Mesendoderm (in vitro differentiated cells): ENCODE measurements around the gene COL2A1.
A peak's percentile ranks its signal among the peaks of the same experiment; 100 is the strongest.

ENCODE experiments used
- DNase-seq: peaks from one replicate; pipeline ENCODE4 v3.0.0; 2013
- H2AK5ac ChIP-seq: 2 replicates; pipeline ENCODE4 v1.6.1; 2013; ENCODE audit warnings: low read length, inconsistent platforms
- H2BK120ac ChIP-seq: 2 replicates; pipeline ENCODE4 v1.6.1; 2013; ENCODE audit warnings: low read depth, mild to moderate bottlenecking, low read length, moderate library complexity, mixed read lengths
- H2BK15ac ChIP-seq: replicated peaks from 2 replicates; pipeline ENCODE4 v1.6.1; 2013; ENCODE audit warnings: low read depth, mild to moderate bottlenecking, moderate library complexity
- H2BK5ac ChIP-seq: 2 replicates; pipeline ENCODE4 v1.6.1; 2013; ENCODE audit warnings: low read length, inconsistent platforms
- H3K18ac ChIP-seq: 2 replicates; pipeline ENCODE4 v1.6.1; 2013; ENCODE audit warnings: mild to moderate bottlenecking, low read length, mixed read lengths
- H3K23ac ChIP-seq: one replicate; pipeline ENCODE4 v1.6.1; 2013; ENCODE audit warnings: low read length
- H3K27ac ChIP-seq: 2 replicates; pipeline ENCODE4 v1.5.1; 2013; ENCODE audit warnings: low read depth, mild to moderate bottlenecking, inconsistent platforms, low read length, moderate library complexity
- H3K27me3 ChIP-seq: 2 replicates; pipeline ENCODE4 v1.6.1; 2013; ENCODE audit warnings: low read length, control low read depth, mild to moderate bottlenecking, inconsistent platforms; ENCODE audit not compliant: insufficient read depth, poor library complexity
- H3K36me3 ChIP-seq: 2 replicates; pipeline ENCODE4 v1.6.1; 2013; ENCODE audit warnings: low read length, inconsistent platforms; ENCODE audit not compliant: control insufficient read depth, insufficient read depth
- H3K4ac ChIP-seq: one replicate; pipeline ENCODE4 v1.6.1; 2013; ENCODE audit warnings: low read depth, mild to moderate bottlenecking, low read length, moderate library complexity
- H3K4me1 ChIP-seq: 2 replicates; pipeline ENCODE4 v1.6.1; 2013; ENCODE audit warnings: low read depth, low read length, inconsistent platforms; ENCODE audit not compliant: control insufficient read depth
- H3K4me2 ChIP-seq: 2 replicates; pipeline ENCODE4 v1.6.1; 2013; ENCODE audit warnings: low read length
- H3K4me3 ChIP-seq: 2 replicates; pipeline ENCODE4 v1.5.1; 2013; ENCODE audit warnings: mild to moderate bottlenecking, low read length
- H3K56ac ChIP-seq: one replicate; pipeline ENCODE4 v1.6.1; 2013; ENCODE audit warnings: low read length
- H3K79me1 ChIP-seq: 2 replicates; pipeline ENCODE4 v1.6.1; 2013; ENCODE audit warnings: low read length, inconsistent platforms
- H3K79me2 ChIP-seq: 2 replicates; pipeline ENCODE4 v1.6.1; 2013; ENCODE audit warnings: mild to moderate bottlenecking, low read length; ENCODE audit not compliant: control insufficient read depth, insufficient read depth
- H3K9ac ChIP-seq: 2 replicates; pipeline ENCODE4 v1.6.1; 2013; ENCODE audit warnings: low read length, inconsistent platforms
- H4K5ac ChIP-seq: one replicate; pipeline ENCODE4 v1.6.1; 2013; ENCODE audit warnings: low read length
- H4K8ac ChIP-seq: one replicate; pipeline ENCODE4 v1.6.1; 2013; ENCODE audit warnings: low read depth, mild to moderate bottlenecking, control low read depth, low read length, moderate library complexity
- WGBS: extraction: QIAGEN DNeasy Blood & Tissue Kit; methylation state at CpG from one replicate; pipeline ENCODE4 v1.1.7; 2013; ENCODE audit warnings: low lambda C conversion rate, missing lambda C conversion rate; ENCODE audit not compliant: insufficient coverage; ENCODE audit errors: extremely low coverage; 5-methylcytosine and 5-hydroxymethylcytosine counted together

The COL2A1 gene

GRCh38 chr12:47949441-47950341 lies 54.6 kb downstream of the COL2A1 start:
- Histone ChIP-seq H4K5ac (no peak overlapping the region), H3K27me3 (no peaks in the 10 kb centered on the region), H3K36me3 (no peaks in the 10 kb centered on the region), H3K4me3 (no peak overlapping the region), H3K27ac (no peak overlapping the region), H3K56ac (no peak overlapping the region), H4K8ac (no peak overlapping the region), H3K9ac (no peak overlapping the region), H3K18ac (no peak overlapping the region), H2AK5ac (no peak overlapping the region), H2BK15ac (no peak overlapping the region), H2BK120ac (no peak overlapping the region), H3K79me1 (no peaks in the 10 kb centered on the region), H3K4ac (no peak overlapping the region), H3K23ac (no peak overlapping the region), H3K4me2 (no peak overlapping the region), H3K4me1 (peaks cover 3% of the 10 kb centered on the region), H3K79me2 (no peaks in the 10 kb centered on the region), H2BK5ac (no peak overlapping the region)
- peak; percentile 80 for DNase-seq
- WGBS: no CpG with 5 or more reads among the region's 32 CpGs

- no peak overlapping the region for H3K4me3 ChIP-seq
- WGBS: no CpG with 5 or more reads among the region's 12 CpGs
Measured at GRCh38 chr12:47947341-47947740, 56.9 kb downstream of the COL2A1 start.

GRCh38 chr12:47946413-47947323 lies 57.6 kb downstream of the COL2A1 start:
- Histone ChIP-seq H3K36me3 (no peaks in the 10 kb centered on the region), H3K4me2 (no peak overlapping the region), H2AK5ac (no peak overlapping the region), H3K79me1 (no peaks in the 10 kb centered on the region), H2BK15ac (no peak overlapping the region), H3K4me3 (no peak overlapping the region), H2BK120ac (no peak overlapping the region), H4K5ac (no peak overlapping the region), H3K4ac (no peak overlapping the region), H3K27ac (no peak overlapping the region), H2BK5ac (no peak overlapping the region), H3K9ac (no peak overlapping the region), H3K18ac (no peak overlapping the region), H4K8ac (no peak overlapping the region), H3K79me2 (no peaks in the 10 kb centered on the region), H3K27me3 (no peaks in the 10 kb centered on the region), H3K23ac (no peak overlapping the region), H3K4me1 (no peaks in the 10 kb centered on the region), H3K56ac (no peak overlapping the region)
- DNase-seq: no peak
- WGBS: no CpG with 5 or more reads among the region's 27 CpGs

More at GRCh38 chr12:47947341-47947740, 56.9 kb downstream of the COL2A1 start:
- no peaks in the 10 kb centered on the region for H3K79me1 ChIP-seq
- H3K56ac ChIP-seq: no peak overlapping the region
- no peaks in the 10 kb centered on the region for H3K79me2 ChIP-seq
- no peaks in the 10 kb centered on the region for H3K4me1 ChIP-seq
- H3K36me3 ChIP-seq: no peaks in the 10 kb centered on the region
- no peak overlapping the region for H4K8ac ChIP-seq
- H3K27me3 ChIP-seq: no peaks in the 10 kb centered on the region
- no peak overlapping the region for H3K4me2 ChIP-seq
- H3K4ac ChIP-seq: no peak overlapping the region
- H2BK15ac ChIP-seq: no peak overlapping the region
- no peak overlapping the region for H3K9ac ChIP-seq
- H2BK5ac ChIP-seq: no peak overlapping the region
- H3K23ac ChIP-seq: no peak overlapping the region
- H3K27ac ChIP-seq: no peak overlapping the region
- no peak for DNase-seq
- no peak overlapping the region for H2AK5ac ChIP-seq
- no peak overlapping the region for H2BK120ac ChIP-seq
- no peak overlapping the region for H4K5ac ChIP-seq
- H3K18ac ChIP-seq: no peak overlapping the region

- no peak overlapping the region for H3K18ac ChIP-seq
- no peak overlapping the region for H4K8ac ChIP-seq
- H3K4me2 ChIP-seq: no peak overlapping the region
- no peaks in the 10 kb centered on the region for H3K79me2 ChIP-seq
- H3K56ac ChIP-seq: no peak overlapping the region
- no peak overlapping the region for H3K4me3 ChIP-seq
- DNase-seq: no peak
- no peaks in the 10 kb centered on the region for H3K79me1 ChIP-seq
- H4K5ac ChIP-seq: no peak overlapping the region
- H2BK5ac ChIP-seq: no peak overlapping the region
- no peak overlapping the region for H3K23ac ChIP-seq
- H3K4ac ChIP-seq: no peak overlapping the region
- no peaks in the 10 kb centered on the region for H3K36me3 ChIP-seq
- H3K27me3 ChIP-seq: no peaks in the 10 kb centered on the region
- no peak overlapping the region for H2BK15ac ChIP-seq
- no peak overlapping the region for H2BK120ac ChIP-seq
- WGBS: no CpG with 5 or more reads among the region's 1 CpG
- no peak overlapping the region for H2AK5ac ChIP-seq
- H3K27ac ChIP-seq: no peak overlapping the region
- no peaks in the 10 kb centered on the region for H3K4me1 ChIP-seq
- H3K9ac ChIP-seq: no peak overlapping the region
Measured at GRCh38 chr12:47945341-47945728, 58.9 kb downstream of the COL2A1 start.

GRCh38 chr12:47944685-47945340 lies 59.5 kb downstream of the COL2A1 start:
- H3K79me1 ChIP-seq: no peaks in the 10 kb centered on the region
- no peak overlapping the region for H3K18ac ChIP-seq
- no peak overlapping the region for H3K27ac ChIP-seq
- no peak for DNase-seq
- no CpG with 5 or more reads among the region's 6 CpGs for WGBS
- H4K5ac ChIP-seq: no peak overlapping the region
- no peaks in the 10 kb centered on the region for H3K79me2 ChIP-seq
- H3K4me1 ChIP-seq: no peaks in the 10 kb centered on the region
- no peak overlapping the region for H2BK5ac ChIP-seq
- no peak overlapping the region for H3K4me2 ChIP-seq
- H3K4me3 ChIP-seq: no peak overlapping the region
- H4K8ac ChIP-seq: no peak overlapping the region
- no peak overlapping the region for H3K23ac ChIP-seq
- H3K56ac ChIP-seq: no peak overlapping the region
- H3K4ac ChIP-seq: no peak overlapping the region
- H2AK5ac ChIP-seq: no peak overlapping the region
- H2BK15ac ChIP-seq: no peak overlapping the region
- H3K36me3 ChIP-seq: no peaks in the 10 kb centered on the region
- H2BK120ac ChIP-seq: no peak overlapping the region
- no peak overlapping the region for H3K9ac ChIP-seq
- H3K27me3 ChIP-seq: no peaks in the 10 kb centered on the region
